Cardiac fibroblast (primary cell): ENCODE results near the gene ANO2.

ENCODE experiments used
- DNase-seq, 2 donors: peaks; one replicate each; pipeline versions ENCODE4 v3.0.0 to v3.0.0-alpha.2; 2010; ENCODE audit warnings: low read depth in 2 of 2
- H3K4me3 ChIP-seq, 2 donors: replicated peaks in 1 of 2; 1 replicate in 1 of 2; 2 replicates in 1 of 2; pipeline ENCODE4 v1.5.1; 2011; ENCODE audit warnings: low read depth in 2 of 2, low read length in 2 of 2, mild to moderate bottlenecking in 2 of 2, moderate library complexity in 1 of 2
- CTCF ChIP-seq: IDR thresholded peaks from one replicate; pipeline ENCODE4 v1.5.1; 2011; ENCODE audit warnings: low read depth, mild to moderate bottlenecking, low read length, inconsistent platforms

ANO2 gene

GRCh38 chr12:5615760-5616159, 329.3 kb downstream of the ANO2 start:
- DNase-seq = no peak
- no peak overlapping the region for H3K4me3 ChIP-seq
- TF ChIP-seq CTCF = no peak

DNA sequence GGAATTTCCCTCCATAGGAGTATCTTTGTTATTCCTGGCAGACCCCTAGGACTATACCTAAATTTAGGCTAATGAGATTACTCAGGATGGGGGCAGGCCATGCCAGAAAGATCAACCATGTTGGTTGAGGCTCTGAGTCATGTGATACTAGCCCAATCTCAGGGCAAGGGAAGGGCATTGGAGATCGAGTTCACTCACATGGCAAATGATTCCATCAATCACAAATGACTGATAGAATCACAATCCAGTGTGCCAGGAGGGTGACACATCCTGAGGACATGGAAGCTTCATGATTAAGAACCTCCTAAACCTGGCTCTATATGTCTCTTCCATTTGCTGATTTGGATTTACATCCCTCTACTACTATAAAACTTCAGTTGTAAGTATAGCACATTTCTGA, 330.8 kb downstream of the ANO2 start:
- DNase-seq = no peak
- no peak for TF ChIP-seq CTCF
- H3K4me3 ChIP-seq = no peak overlapping the region

DNA sequence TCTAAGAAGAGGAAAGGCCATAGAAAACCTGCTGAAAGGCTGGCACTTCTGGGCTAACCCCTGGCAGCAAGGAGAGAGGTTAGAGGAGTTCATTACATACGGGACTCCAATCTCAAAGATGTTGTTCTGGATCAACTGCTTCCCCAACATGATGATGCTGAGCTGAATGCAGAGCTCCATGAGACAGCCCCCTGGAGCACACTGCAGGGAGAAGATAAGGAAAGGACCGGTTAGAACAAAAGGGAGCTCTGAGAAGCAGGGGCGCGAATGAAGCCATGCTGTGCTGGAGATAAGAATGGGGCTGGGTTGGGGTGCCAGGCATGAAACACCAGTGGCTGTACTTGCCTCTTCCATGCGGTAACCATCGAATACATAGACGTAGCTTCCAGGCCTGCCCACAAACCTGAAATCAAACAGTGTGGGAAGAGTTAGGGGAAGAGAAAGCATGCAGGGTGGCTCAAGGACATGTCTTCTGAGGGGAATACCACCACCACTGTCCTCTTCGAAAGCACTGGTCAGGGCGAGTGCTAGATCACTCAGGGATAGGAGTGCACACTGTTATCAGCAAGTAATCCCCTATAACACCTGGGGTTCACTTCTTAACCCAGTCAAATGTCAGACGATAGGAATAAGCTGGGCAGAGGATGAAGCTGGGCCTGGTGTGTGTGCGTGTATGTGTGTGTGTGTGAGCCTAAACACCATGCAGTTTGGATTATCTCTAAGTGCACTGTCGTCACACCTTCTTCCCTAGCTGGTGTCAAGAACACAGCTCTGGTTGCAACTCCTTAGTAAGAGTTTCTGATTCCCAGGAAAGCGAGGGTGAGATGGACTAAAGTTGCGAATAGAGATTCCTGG, 332.3 kb downstream of the ANO2 start:
- no peak overlapping the region for H3K4me3 ChIP-seq
- no peak for DNase-seq
- no peak for TF ChIP-seq CTCF

DNA sequence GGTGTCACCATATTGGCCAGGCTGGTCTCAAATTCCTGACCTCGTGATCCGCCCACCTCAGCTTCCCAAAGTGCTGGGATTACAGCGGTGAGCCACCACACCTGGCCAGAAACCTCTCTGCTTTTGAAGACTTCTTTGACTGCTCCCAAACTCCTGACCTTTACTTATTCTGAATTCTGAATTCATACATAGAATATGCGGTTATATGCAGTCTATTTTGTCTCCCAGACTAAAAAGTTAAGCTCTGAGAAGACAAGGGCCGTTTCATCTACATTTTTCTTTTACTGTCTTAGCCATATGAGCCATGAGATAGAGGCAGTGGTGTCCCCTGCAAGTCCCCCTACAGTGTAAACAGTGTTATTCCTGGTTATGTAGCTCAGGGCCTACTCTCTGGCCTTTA, 333.9 kb downstream of the ANO2 start:
- DNase-seq = no peak
- no peak for TF ChIP-seq CTCF
- H3K4me3 ChIP-seq = no peak overlapping the region

- no peak for DNase-seq
- no peak overlapping the region for H3K4me3 ChIP-seq
- no peak for TF ChIP-seq CTCF
These were observed 345.7 kb downstream of the ANO2 start for GRCh38 chr12:5599378-5599777.

GRCh38 chr12:5593998-5594397, 351.1 kb downstream of the ANO2 start:
- H3K4me3 ChIP-seq = no peak overlapping the region
- no peak for DNase-seq
- no peak for TF ChIP-seq CTCF

DNA sequence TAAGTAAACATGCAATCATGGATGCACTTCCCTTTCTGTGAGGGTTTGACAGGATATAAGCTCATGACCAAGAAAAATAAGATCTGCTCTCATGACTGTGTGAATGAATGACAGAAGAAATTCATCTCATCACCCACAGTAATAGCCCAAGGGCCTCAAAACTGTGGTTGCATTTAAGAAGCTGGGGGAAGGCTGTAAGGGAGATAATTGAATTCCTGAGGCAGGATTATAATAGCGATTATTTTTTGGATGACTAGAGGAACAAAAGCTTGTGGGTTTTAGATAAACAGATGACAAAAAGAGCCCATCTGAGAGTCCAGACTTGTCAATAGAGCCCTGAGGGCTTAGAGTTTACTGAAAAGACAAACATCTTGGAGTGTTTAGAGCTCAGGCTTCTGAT, 352.0 kb downstream of the ANO2 start:
- H3K4me3 ChIP-seq = no peak overlapping the region
- DNase-seq = no peak
- no peak for TF ChIP-seq CTCF
